SK-N-SH (cell line): ENCODE data around the gene ZNF664. TPM values are rescaled to one million over a fixed set of nuclear protein-coding genes. Genes with fewer than 3 reads are reported as not detected.
A peak's percentile ranks its signal among the peaks of the same experiment; 100 is the strongest.

Experiments used
- CTCF ChIA-PET: fragments of 300-600, 350-600 bp; formaldehyde crosslinking; extraction: SDS; loops from one replicate; lab custom pipeline; 2021; lab: Yijun Ruan, JAX
- POLR2A ChIA-PET: fragments of 350-600 bp; sonication (Branson Sonifier 250); formaldehyde crosslinking; extraction: SDS; loops from one replicate; lab custom pipeline; 2020; ENCODE audit warnings: antibody characterized with exemption, inconsistent platforms; lab: Yijun Ruan, JAX
- DNase-seq: peaks from one replicate; pipeline ENCODE4 v3.0.0; 2012
- H2AFZ ChIP-seq: fragments of 200-600 bp; sonication (generic); 2 replicates; pipeline ENCODE4 v1.8.1; 2016; ENCODE audit warnings: antibody characterized with exemption, mild to moderate bottlenecking, low read depth
- H3F3A ChIP-seq: fragments of 200-600 bp; sonication (generic); replicated peaks from 2 replicates; pipeline ENCODE3; 2016; ENCODE audit warnings: antibody characterized with exemption, mild to moderate bottlenecking; ENCODE audit not compliant: insufficient read depth
- H3K27ac ChIP-seq, 2 experiments: fragments of 200-500 bp in 1 of 2; fragments of 200-600 bp in 1 of 2; sonication (Bioruptor generic) in 1 of 2; sonication (generic), shearing (Covaris generic) in 1 of 2; 2 replicates each; pipeline versions ENCODE4 v1.5.1 to v1.6.1; 2014 to 2016; ENCODE audit warnings: low read depth in 2 of 2, inconsistent platforms in 1 of 2, low read length in 1 of 2, mild to moderate bottlenecking in 1 of 2, mixed read lengths in 1 of 2
- H3K27me3 ChIP-seq: fragments of 200-600 bp; sonication (generic), shearing (Covaris generic); 2 replicates; pipeline ENCODE4 v1.6.1; 2016; ENCODE audit warnings: mixed run types; ENCODE audit not compliant: insufficient read depth
- H3K36me3 ChIP-seq, 2 experiments: fragments of 200-500 bp in 1 of 2; fragments of 200-600 bp in 1 of 2; sonication (Bioruptor generic) in 1 of 2; sonication (generic) in 1 of 2; replicated peaks in 1 of 2; 2 replicates each; pipeline versions ENCODE3 to v1.5.1; 2014 to 2016; ENCODE audit warnings: low read length in 1 of 2, mild to moderate bottlenecking in 1 of 2; ENCODE audit not compliant: insufficient read depth in 2 of 2, control insufficient read depth in 1 of 2
- H3K4me1 ChIP-seq, 2 experiments: fragments of 200-500 bp in 1 of 2; fragments of 200-600 bp in 1 of 2; sonication (Bioruptor generic) in 1 of 2; sonication (generic), shearing (Covaris generic) in 1 of 2; 2 replicates each; pipeline versions ENCODE4 v1.5.1 to v1.6.1; 2014 to 2016; ENCODE audit warnings: low read depth in 1 of 2, low read length in 1 of 2, mixed run types in 1 of 2; ENCODE audit not compliant: insufficient read depth in 2 of 2, control insufficient read depth in 1 of 2
- H3K4me2 ChIP-seq: fragments of 200-600 bp; sonication (generic), shearing (Covaris generic); 2 replicates; pipeline ENCODE4 v1.6.1; 2017; ENCODE audit warnings: mixed run types
- H3K4me3 ChIP-seq, 2 experiments: fragments of 200-500 bp in 1 of 2; fragments of 200-600 bp in 1 of 2; sonication (Bioruptor generic) in 1 of 2; sonication (generic), shearing (Covaris generic) in 1 of 2; 2 replicates each; pipeline versions ENCODE4 v1.5.1 to v1.8.1; 2014 to 2016; ENCODE audit warnings: low read depth in 2 of 2, inconsistent platforms in 1 of 2, low read length in 1 of 2, mild to moderate bottlenecking in 1 of 2, mixed read lengths in 1 of 2, moderate library complexity in 1 of 2
- H3K79me2 ChIP-seq: fragments of 200-600 bp; sonication (generic); 2 replicates; pipeline ENCODE4 v1.8.1; 2017; ENCODE audit warnings: mild to moderate bottlenecking; ENCODE audit not compliant: insufficient read depth
- H3K9ac ChIP-seq: fragments of 200-600 bp; sonication (generic); 2 replicates; pipeline ENCODE4 v1.6.1; 2017; ENCODE audit warnings: mixed run types
- H3K9me2 ChIP-seq: fragments of 200-600 bp; sonication (generic); 2 replicates; pipeline ENCODE4 v1.6.1; 2017; ENCODE audit warnings: mixed run types
- H3K9me3 ChIP-seq: fragments of 200-600 bp; sonication (generic); 2 replicates; pipeline ENCODE4 v1.6.1; 2017; ENCODE audit warnings: mixed run types, mild to moderate bottlenecking, moderate library complexity
- H4K20me1 ChIP-seq: fragments of 200-600 bp; sonication (generic); 2 replicates; pipeline ENCODE4 v1.6.1; 2017; ENCODE audit warnings: mild to moderate bottlenecking, mixed run types; ENCODE audit not compliant: insufficient read depth
- CHD2 ChIP-seq: fragments of 150-350 bp; IDR thresholded peaks from 2 replicates; pipeline ENCODE4 v1.6.1; 2018; ENCODE audit warnings: low read length; ENCODE audit not compliant: partially characterized antibody
- EP300 ChIP-seq, 2 experiments: IDR thresholded peaks; 2 replicates each; pipeline versions ENCODE4 v1.4.0 to v1.6.1; 2012; ENCODE audit warnings: borderline replicate concordance in 1 of 2, low read depth in 1 of 2, low read length in 1 of 2
- FOXM1 ChIP-seq: IDR thresholded peaks from 2 replicates; pipeline ENCODE4 v1.4.0; 2012; ENCODE audit warnings: low read depth, mild to moderate bottlenecking
- MEF2A ChIP-seq: IDR thresholded peaks from 2 replicates; pipeline ENCODE4 v1.4.0; 2012; ENCODE audit warnings: low read depth, borderline replicate concordance
- MXI1 ChIP-seq: IDR thresholded peaks from 2 replicates; pipeline ENCODE4 v1.6.1; 2012; ENCODE audit warnings: mild to moderate bottlenecking, low read depth, low read length, improper control_type of control experiment
- NFIC ChIP-seq: IDR thresholded peaks from 2 replicates; pipeline ENCODE4 v1.4.0; 2012; ENCODE audit warnings: borderline replicate concordance
- NRF1 ChIP-seq: IDR thresholded peaks from 2 replicates; pipeline ENCODE4 v1.6.1; 2012; ENCODE audit warnings: low read depth, mild to moderate bottlenecking, low read length
- POLR2AphosphoS5 ChIP-seq: IDR thresholded peaks from 2 replicates; pipeline ENCODE4 v1.6.1; 2012; ENCODE audit warnings: low read depth, low read length
- RAD21 ChIP-seq: IDR thresholded peaks from 2 replicates; pipeline ENCODE4 v1.6.1; 2012; ENCODE audit warnings: mild to moderate bottlenecking, low read length
- RCOR1 ChIP-seq: fragments of 150-350 bp; IDR thresholded peaks from 2 replicates; pipeline ENCODE4 v1.6.1; 2017; ENCODE audit warnings: antibody characterized with exemption, low read length
- RFX5 ChIP-seq: IDR thresholded peaks from 2 replicates; pipeline ENCODE4 v1.6.1; 2012; ENCODE audit warnings: mild to moderate bottlenecking, improper control_type of control experiment, low read length
- SIN3A ChIP-seq: IDR thresholded peaks from 2 replicates; pipeline ENCODE4 v1.6.1; 2012; ENCODE audit warnings: low read depth, mild to moderate bottlenecking, low read length, moderate library complexity, borderline replicate concordance
- SMC3 ChIP-seq: IDR thresholded peaks from 2 replicates; pipeline ENCODE4 v1.6.1; 2012; ENCODE audit warnings: low read depth, low read length, improper control_type of control experiment
- TAF1 ChIP-seq: IDR thresholded peaks from 2 replicates; pipeline ENCODE4 v1.6.1; 2012; ENCODE audit warnings: low read depth, mild to moderate bottlenecking, low read length, moderate library complexity, borderline replicate concordance
- TEAD4 ChIP-seq: IDR thresholded peaks from 2 replicates; pipeline ENCODE4 v1.4.0; 2012; ENCODE audit warnings: mild to moderate bottlenecking, borderline replicate concordance; ENCODE audit not compliant: insufficient read depth
- USF1 ChIP-seq: IDR thresholded peaks from 2 replicates; pipeline ENCODE4 v1.4.0; 2012; ENCODE audit warnings: low read depth, borderline replicate concordance
- WGBS: methylation state at CpG from one replicate; pipeline ENCODE4 v1.1.6; 2017; ENCODE audit warnings: low lambda C conversion rate; 5-methylcytosine and 5-hydroxymethylcytosine counted together
- polyA plus RNA-seq, 3 experiments: library from polyadenylated mRNA; depleted of rRNA; stranded (reverse); fragments of >200 nt; gene quantifications; 2 replicates each; pipeline ENCODE4 v1.2.3, GENCODE V29; 2012
- TF ChIP-seq, protein P1 (sequence below): IDR thresholded peaks from 2 replicates; pipeline ENCODE4 v1.4.0; 2012; ENCODE audit warnings: low read depth
- TF ChIP-seq, protein P2 (sequence below): fragments of 200-600 bp; sonication (generic); IDR thresholded peaks from 2 replicates; pipeline ENCODE4 v1.6.1; 2017; ENCODE audit warnings: antibody characterized with exemption, mild to moderate bottlenecking, moderate library complexity

ZNF664 gene
- 34.9 and 51.0 TPM in 2 replicates for polyA plus RNA-seq (2012; rRNA removed)
- 54.8 and 55.1 TPM in 2 replicates for polyA plus RNA-seq (2012; cell fraction: cytosol; rRNA removed)
- 34.9 and 41.5 TPM in 2 replicates for polyA plus RNA-seq (2012; cell fraction: nucleus; rRNA removed)

GRCh38 chr12:123972457-123973401, at the start of gene ZNF664, which contains the start of gene CCDC92:
Gene ZNF664, plus strand, starts transcription at chr12:123973215. Its CDS starts 38,930 bp downstream, at chr12:124012145.
Gene CCDC92, minus strand, starts transcription at chr12:123972831. Its CDS starts 28,526 bp downstream, at chr12:123944305.
- Histone ChIP-seq H3K4me2 (peak within 1 kb of the TSS; percentile 100), H3K9me3 (no peaks in the 10 kb centered on the region), H3K4me1 (peaks cover 7 to 20% of the 10 kb centered on the region in 2 experiments; a peak in 3 of 4 replicates), H3K4me3 (peak within 1 kb of the TSS; percentile 89 to 91), H3F3A (peaks cover 30% of the 10 kb centered on the region), H3K9me2 (no peaks in the 10 kb centered on the region), H3K27me3 (no peaks in the 10 kb centered on the region), H3K9ac (peak within 1 kb of the TSS; percentile 85), H3K27ac (peak within 1 kb of the TSS; percentile 63 to 83), H2AFZ (peak within 1 kb of the TSS; percentile 59), H3K36me3 (peaks cover 20 to 33% of the 10 kb centered on the region in 2 experiments), H4K20me1 (peaks cover 37% of the 10 kb centered on the region), H3K79me2 (peaks cover 78% of the 10 kb centered on the region)
- POLR2A ChIA-PET: interaction anchor here (1.0 kb wide), 2 partner anchors 12 to 24 kb away, joined by 3 to 4 read pairs; no protein-coding TSS in a partner anchor
- peak; percentile 99 for DNase-seq
- WGBS: 1% methylated on average over 27 of the region's 138 CpGs
- CTCF ChIA-PET: interaction anchor here (0.6 to 1.0 kb wide), 2 partner anchors 11 to 223 kb away, joined by 3 read pairs; no protein-coding TSS in a partner anchor
- TF ChIP-seq TAF1: 0 out of 2 replicates have a peak, but pooled peaks have one; percentile 24
- no peak for TF ChIP-seq TEAD4
- TF ChIP-seq MXI1: no peak
- no peak for TF ChIP-seq SIN3A
- no peak for TF ChIP-seq RFX5
- no peak for TF ChIP-seq SMC3
- TF ChIP-seq RCOR1: no peak
- TF ChIP-seq MEF2A: no peak
- peak; percentile 23 for TF ChIP-seq CHD2
- peak; percentile 81 for TF ChIP-seq NRF1
- TF ChIP-seq POLR2AphosphoS5: peak; percentile 34
- TF ChIP-seq, protein P1, sequence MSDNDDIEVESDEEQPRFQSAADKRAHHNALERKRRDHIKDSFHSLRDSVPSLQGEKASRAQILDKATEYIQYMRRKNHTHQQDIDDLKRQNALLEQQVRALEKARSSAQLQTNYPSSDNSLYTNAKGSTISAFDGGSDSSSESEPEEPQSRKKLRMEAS: no peak

GRCh38 chr12:123923927-123924326, 49.1 kb upstream of the ZNF664 start:
- Histone ChIP-seq H2AFZ (no peak overlapping the region), H4K20me1 (no peaks in the 10 kb centered on the region), H3K27ac (no peak overlapping the region), H3K9me2 (no peaks in the 10 kb centered on the region)
- no peak for DNase-seq
- TF ChIP-seq MXI1: no peak
- TF ChIP-seq EP300 (IDR thresholded peaks at IDR 0.05; ENCODE audit: borderline replicate concordance in 1 of 2, low read depth in 1 of 2, low read length in 1 of 2): no peak
- TF ChIP-seq FOXM1: no peak
- TF ChIP-seq NFIC: no peak
- TF ChIP-seq RAD21: no peak
- TF ChIP-seq, protein P2, sequence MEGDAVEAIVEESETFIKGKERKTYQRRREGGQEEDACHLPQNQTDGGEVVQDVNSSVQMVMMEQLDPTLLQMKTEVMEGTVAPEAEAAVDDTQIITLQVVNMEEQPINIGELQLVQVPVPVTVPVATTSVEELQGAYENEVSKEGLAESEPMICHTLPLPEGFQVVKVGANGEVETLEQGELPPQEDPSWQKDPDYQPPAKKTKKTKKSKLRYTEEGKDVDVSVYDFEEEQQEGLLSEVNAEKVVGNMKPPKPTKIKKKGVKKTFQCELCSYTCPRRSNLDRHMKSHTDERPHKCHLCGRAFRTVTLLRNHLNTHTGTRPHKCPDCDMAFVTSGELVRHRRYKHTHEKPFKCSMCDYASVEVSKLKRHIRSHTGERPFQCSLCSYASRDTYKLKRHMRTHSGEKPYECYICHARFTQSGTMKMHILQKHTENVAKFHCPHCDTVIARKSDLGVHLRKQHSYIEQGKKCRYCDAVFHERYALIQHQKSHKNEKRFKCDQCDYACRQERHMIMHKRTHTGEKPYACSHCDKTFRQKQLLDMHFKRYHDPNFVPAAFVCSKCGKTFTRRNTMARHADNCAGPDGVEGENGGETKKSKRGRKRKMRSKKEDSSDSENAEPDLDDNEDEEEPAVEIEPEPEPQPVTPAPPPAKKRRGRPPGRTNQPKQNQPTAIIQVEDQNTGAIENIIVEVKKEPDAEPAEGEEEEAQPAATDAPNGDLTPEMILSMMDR: no peak
- no peak for TF ChIP-seq USF1
- TF ChIP-seq, all 33 proteins: peak for 0
- CTCF ChIA-PET: interaction anchor here (0.6 kb wide), 1 partner anchor 197 kb away, joined by 4 read pairs; no protein-coding TSS in a partner anchor
- Histone ChIP-seq H3K27me3 (no peaks in the 10 kb centered on the region), H3K9ac (no peak overlapping the region), H3K36me3 (no peaks in the 10 kb centered on the region), H3F3A (no peaks in the 10 kb centered on the region), H3K4me3 (no peak overlapping the region), H3K4me1 (no peaks in the 10 kb centered on the region; a peak in 1 of 4 replicates), H3K79me2 (no peaks in the 10 kb centered on the region), H3K9me3 (no peaks in the 10 kb centered on the region), H3K4me2 (no peak overlapping the region)
- POLR2A ChIA-PET: no interaction called here
- WGBS: 72% methylated on average over 7 of the region's 7 CpGs
